Activated T-helper 17 cell treated with anti-CD3 and anti-CD28 coated beads, Interleukin-2, amount 50 U/mL, for 72 hours (primary cell): ENCODE measurements around the gene ZG16. TPM values are rescaled to one million over a fixed set of nuclear protein-coding genes. Genes with fewer than 3 reads are reported as not detected.
"Not testable (repeated sequence)": the region's sequence is repeated elsewhere in the genome, so short reads cannot be mapped to it uniquely, and the experiment has no call there.

Experiments used
- ATAC-seq: fragments of 150-1000 bp; cut with Tn5 transposase; replicated peaks from 2 replicates; pipeline ENCODE4 v1.10.0; 2021; ENCODE audit warnings: mild to moderate bottlenecking, moderate library complexity
- H3K27ac Mint-ChIP-seq: one replicate; pipeline ENCODE4 v1.8.0; 2022; ENCODE audit warnings: mixed read lengths
- H3K27me3 Mint-ChIP-seq: one replicate; pipeline ENCODE4 v1.8.0; 2022; ENCODE audit warnings: mixed read lengths
- H3K36me3 Mint-ChIP-seq: one replicate; pipeline ENCODE4 v1.8.0; 2022; ENCODE audit warnings: low read depth, mild to moderate bottlenecking, mixed read lengths
- H3K4me1 Mint-ChIP-seq: one replicate; pipeline ENCODE4 v1.8.0; 2022; ENCODE audit warnings: mixed read lengths
- H3K4me3 Mint-ChIP-seq: one replicate; pipeline ENCODE4 v1.8.0; 2022; ENCODE audit warnings: mild to moderate bottlenecking, mixed read lengths
- H3K9me3 Mint-ChIP-seq: one replicate; pipeline ENCODE4 v1.8.0; 2022; ENCODE audit warnings: mixed read lengths
- total RNA-seq, 2 donors: library from RNA; stranded (reverse); gene quantifications; one replicate each; pipeline ENCODE4 v1.2.3, GENCODE V29; 2022

ZG16 gene
- total RNA-seq, 2 donors from 2014 or later = not detected

- H3K9me3 Mint-ChIP-seq, H3K27ac Mint-ChIP-seq, H3K27me3 Mint-ChIP-seq, H3K4me3 Mint-ChIP-seq, ATAC-seq: not testable (repeated sequence)
- peaks cover 21% of the 10 kb centered on the region for H3K36me3 Mint-ChIP-seq
- H3K4me1 Mint-ChIP-seq = peaks cover 19% of the 10 kb centered on the region
Measured at GRCh38 chr16:29787155-29787554, 9.1 kb downstream of the ZG16 start.

- peak overlapping the region; percentile 97 for H3K4me3 Mint-ChIP-seq
- no peaks in the 10 kb centered on the region for H3K27me3 Mint-ChIP-seq
- H3K4me1 Mint-ChIP-seq = peaks cover 28% of the 10 kb centered on the region
Measured at GRCh38 chr16:29789775-29790182, 11.7 kb downstream of the ZG16 start.

GRCh38 chr16:29790183-29790948, 12.3 kb downstream of the ZG16 start, which contains the start of gene KIF22:
Gene KIF22 (plus strand): TSS chr16:29790751. CDS start chr16:29790760, 9 bp downstream.
- no peaks in the 10 kb centered on the region for H3K27me3 Mint-ChIP-seq
- H3K27ac Mint-ChIP-seq = peak within 1 kb of the TSS; percentile 87
- H3K36me3 Mint-ChIP-seq = peaks cover 42% of the 10 kb centered on the region
- H3K4me1 Mint-ChIP-seq = peaks cover 23% of the 10 kb centered on the region
- peak within 1 kb of the TSS; percentile 97 for H3K4me3 Mint-ChIP-seq
- H3K9me3 Mint-ChIP-seq = no peaks in the 10 kb centered on the region
- ATAC-seq = peak; percentile 97

More at GRCh38 chr16:29789775-29790182, 11.7 kb downstream of the ZG16 start:
- ATAC-seq = peak; percentile 9
- H3K27ac Mint-ChIP-seq = peak overlapping the region; percentile 87
- no peaks in the 10 kb centered on the region for H3K9me3 Mint-ChIP-seq
- peaks cover 36% of the 10 kb centered on the region for H3K36me3 Mint-ChIP-seq

GRCh38 chr16:29790949-29791844, 13.1 kb downstream of the ZG16 start:
- peaks cover 50% of the 10 kb centered on the region for H3K36me3 Mint-ChIP-seq
- no peaks in the 10 kb centered on the region for H3K9me3 Mint-ChIP-seq
- H3K4me1 Mint-ChIP-seq = peaks cover 20% of the 10 kb centered on the region
- peak overlapping the region; percentile 87 for H3K27ac Mint-ChIP-seq
- H3K4me3 Mint-ChIP-seq = peak overlapping the region; percentile 97
- ATAC-seq = peak; percentile 7
- no peaks in the 10 kb centered on the region for H3K27me3 Mint-ChIP-seq

- Mint-ChIP-seq H3K4me3 (peak overlapping the region; percentile 97), H3K27me3 (no peaks in the 10 kb centered on the region), H3K4me1 (peaks cover 20% of the 10 kb centered on the region), H3K27ac (peak overlapping the region; percentile 51), H3K9me3 (no peaks in the 10 kb centered on the region), H3K36me3 (peaks cover 59% of the 10 kb centered on the region)
- no peak for ATAC-seq
Measured at GRCh38 chr16:29791845-29792807, 14.1 kb downstream of the ZG16 start.

- peaks cover 20% of the 10 kb centered on the region for H3K4me1 Mint-ChIP-seq
- peak overlapping the region; percentile 1 for H3K27ac Mint-ChIP-seq
- not testable (repeated sequence) for H3K9me3 Mint-ChIP-seq, ATAC-seq, H3K27me3 Mint-ChIP-seq
- H3K4me3 Mint-ChIP-seq = peak overlapping the region; percentile 97
- H3K36me3 Mint-ChIP-seq = peaks cover 70% of the 10 kb centered on the region
Measured at GRCh38 chr16:29793153-29793552, 15.1 kb downstream of the ZG16 start.

GRCh38 chr16:29794231-29794710, 16.2 kb downstream of the ZG16 start:
- no peak for ATAC-seq
- H3K36me3 Mint-ChIP-seq = peaks cover 81% of the 10 kb centered on the region
- no peak overlapping the region for H3K27ac Mint-ChIP-seq

GRCh38 chr16:29802416-29802935, 24.4 kb downstream of the ZG16 start:
- peaks cover 84% of the 10 kb centered on the region for H3K36me3 Mint-ChIP-seq
- no peak for ATAC-seq
- H3K9me3 Mint-ChIP-seq = no peaks in the 10 kb centered on the region
- peak overlapping the region; percentile 92 for H3K4me3 Mint-ChIP-seq
- peak overlapping the region; percentile 97 for H3K27ac Mint-ChIP-seq
- no peaks in the 10 kb centered on the region for H3K27me3 Mint-ChIP-seq
- H3K4me1 Mint-ChIP-seq = peaks cover 16% of the 10 kb centered on the region

More at GRCh38 chr16:29794231-29794710, 16.2 kb downstream of the ZG16 start:
- no peaks in the 10 kb centered on the region for H3K27me3 Mint-ChIP-seq
- no peak overlapping the region for H3K4me3 Mint-ChIP-seq
- peaks cover 20% of the 10 kb centered on the region for H3K4me1 Mint-ChIP-seq
- no peaks in the 10 kb centered on the region for H3K9me3 Mint-ChIP-seq

- Mint-ChIP-seq H3K27me3 (no peaks in the 10 kb centered on the region), H3K4me3 (peak overlapping the region; percentile 92), H3K9me3 (no peaks in the 10 kb centered on the region), H3K36me3 (peaks cover 84% of the 10 kb centered on the region), H3K27ac (peak overlapping the region; percentile 97), H3K4me1 (peaks cover 22% of the 10 kb centered on the region)
- ATAC-seq = no peak
Measured at GRCh38 chr16:29804020-29804419, 26.0 kb downstream of the ZG16 start.

GRCh38 chr16:29804455-29805231, 26.6 kb downstream of the ZG16 start:
- H3K36me3 Mint-ChIP-seq = peaks cover 84% of the 10 kb centered on the region
- H3K27ac Mint-ChIP-seq = peak overlapping the region; percentile 97
- no peaks in the 10 kb centered on the region for H3K9me3 Mint-ChIP-seq
- no peaks in the 10 kb centered on the region for H3K27me3 Mint-ChIP-seq
- no peak for ATAC-seq
- peaks cover 22% of the 10 kb centered on the region for H3K4me1 Mint-ChIP-seq
- H3K4me3 Mint-ChIP-seq = peak overlapping the region; percentile 92

GRCh38 chr16:29805232-29806098, 27.4 kb downstream of the ZG16 start:
- H3K36me3 Mint-ChIP-seq = peaks cover 84% of the 10 kb centered on the region

GRCh38 chr16:29806099-29806579, 28.1 kb downstream of the ZG16 start, which contains the start of gene MAZ:
Gene MAZ (plus strand): TSS chr16:29806529. CDS start chr16:29806702, 173 bp downstream.
- H3K4me1 Mint-ChIP-seq = peaks cover 30% of the 10 kb centered on the region
- no peak for ATAC-seq
- H3K9me3 Mint-ChIP-seq = no peaks in the 10 kb centered on the region
- H3K4me3 Mint-ChIP-seq = peak within 1 kb of the TSS; percentile 97
- H3K27me3 Mint-ChIP-seq = no peaks in the 10 kb centered on the region
- peaks cover 85% of the 10 kb centered on the region for H3K36me3 Mint-ChIP-seq
- peak within 1 kb of the TSS; percentile 98 for H3K27ac Mint-ChIP-seq

More at GRCh38 chr16:29805232-29806098, 27.4 kb downstream of the ZG16 start:
- H3K4me1 Mint-ChIP-seq = peaks cover 23% of the 10 kb centered on the region
- ATAC-seq = peak; percentile 63
- no peaks in the 10 kb centered on the region for H3K27me3 Mint-ChIP-seq
- H3K27ac Mint-ChIP-seq = peak overlapping the region; percentile 97
- H3K9me3 Mint-ChIP-seq = no peaks in the 10 kb centered on the region
- H3K4me3 Mint-ChIP-seq = peak overlapping the region; percentile 92
